ENCODE measurements around the gene TRIM17. TPM values are rescaled to one million over a fixed set of nuclear protein-coding genes. Genes with fewer than 3 reads are reported as not detected.

The TRIM17 gene
- total and polyA plus RNA-seq, 2 experiments from 2014 or later: 0.86 to 1.1 TPM

- Histone ChIP-seq H3K9me2 (ENCODE audit: insufficient read depth) (0 out of 2 replicates have a peak, but pooled peaks cover 6% of the 10 kb centered on the region), H2AFZ (no peak overlapping the region), H3K4me3 (no peak overlapping the region), H3K27ac (ENCODE audit: low read depth) (no peak overlapping the region), H3K4me2 (no peak overlapping the region), H3F3A (replicated peaks; ENCODE audit: low read depth) (no peaks in the 10 kb centered on the region), H3K36me3 (ENCODE audit: insufficient read depth) (no peaks in the 10 kb centered on the region), H4K20me1 (replicated peaks; ENCODE audit: insufficient read depth) (no peaks in the 10 kb centered on the region), H3K79me2 (replicated peaks; ENCODE audit: insufficient read depth) (no peaks in the 10 kb centered on the region), H3K27me3 (ENCODE audit: insufficient read depth) (peaks cover 75% of the 10 kb centered on the region), H3K4me1 (ENCODE audit: insufficient read depth) (peaks cover 2% of the 10 kb centered on the region; the same call in 1 of the 2 replicates)
- DNase-seq (ENCODE audit: low spot score) (no peak), ATAC-seq (no peak)
- Mint-ChIP-seq H3K27ac (no peak overlapping the region), H3K36me3 (ENCODE audit: low read depth) (no peaks in the 10 kb centered on the region), H3K27me3 (ENCODE audit: insufficient read depth, low read depth, poor library complexity) (peaks cover 40% of the 10 kb centered on the region), H3K9me3 (no peaks in the 10 kb centered on the region), H3K4me1 (peaks cover 9% of the 10 kb centered on the region), H3K4me3 (no peak overlapping the region)
- TF ChIP-seq CREB1 (CRISPR knock-in tag; IDR thresholded peaks at IDR 0.05; ENCODE audit: low read depth) (no peak), CTCF (conservative IDR thresholded peaks at IDR 0.05; ENCODE audit: low read depth in 2 of 2) (no peak), STAT1 (IDR thresholded peaks at IDR 0.05; ENCODE audit: unreplicated experiment) (no peak), ZNF462 (CRISPR knock-in tag; IDR thresholded peaks at IDR 0.05) (no peak), POLR2AphosphoS5 (IDR thresholded peaks at IDR 0.05; ENCODE audit: low read depth) (no peak), EZH2phosphoT487 (IDR thresholded peaks at IDR 0.05; ENCODE audit: unreplicated experiment) (no peak)
Observed at GRCh38 chr1:228438266-228438665, 21.6 kb upstream of the TRIM17 start.
